ENCODE results near the gene DOK5.
A peak's percentile ranks its signal among the peaks of the same experiment; 100 is the strongest.

The DOK5 gene

GRCh38 chr20:54642864-54643667 lies 167.7 kb downstream of the DOK5 start:
- no peak for DNase-seq

- DNase-seq = peak in 1 of 58 donors; percentile 6
These were observed 168.4 kb downstream of the DOK5 start for GRCh38 chr20:54643761-54644160.

- DNase-seq = no peak
These were observed 170.2 kb downstream of the DOK5 start for GRCh38 chr20:54645445-54646155.

DNA sequence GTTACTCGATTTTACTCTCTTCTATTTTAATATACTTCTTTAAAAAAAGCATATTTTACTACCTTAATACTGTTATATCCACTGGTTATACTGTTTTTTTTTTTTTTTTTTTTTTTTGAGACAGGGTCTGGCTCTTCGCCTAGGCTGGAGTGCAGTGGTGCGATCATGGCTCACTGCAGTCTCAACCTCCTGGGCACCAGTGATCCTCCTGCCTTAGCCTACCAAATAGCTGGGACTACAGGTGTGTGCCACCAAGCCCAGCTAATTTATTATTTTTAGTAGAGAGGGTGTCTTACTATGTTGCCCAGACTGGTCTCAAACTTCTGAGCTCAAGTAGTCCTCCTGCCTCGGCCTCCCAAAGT lies 170.7 kb downstream of the DOK5 start:
- no peak for DNase-seq

GRCh38 chr20:54648421-54649142 lies 173.2 kb downstream of the DOK5 start:
- DNase-seq = no peak

DNA sequence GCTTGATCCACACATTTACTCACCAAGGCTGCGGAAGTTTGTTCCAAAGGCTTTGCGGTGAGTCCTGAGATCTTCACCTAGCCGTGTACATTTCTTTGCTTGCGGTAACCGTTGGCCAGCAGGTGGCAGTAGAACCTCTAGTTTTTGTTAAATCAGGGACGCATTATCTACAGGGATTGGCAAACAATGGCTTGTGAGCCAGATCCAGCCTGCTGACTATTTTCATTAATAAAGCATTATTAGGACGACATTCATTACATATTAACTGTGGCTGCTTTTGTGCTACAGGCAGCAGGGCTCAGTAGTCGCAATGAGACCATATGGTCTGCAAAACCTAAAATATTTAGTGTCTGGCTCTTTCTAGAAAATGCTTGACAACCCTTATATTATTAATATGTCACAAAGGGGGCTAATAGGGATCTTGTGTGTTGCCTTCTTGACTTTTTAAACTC lies 174.1 kb downstream of the DOK5 start:
- peak in 54 of 58 donors; percentile 5 to 88 (median 48) for DNase-seq

DNA sequence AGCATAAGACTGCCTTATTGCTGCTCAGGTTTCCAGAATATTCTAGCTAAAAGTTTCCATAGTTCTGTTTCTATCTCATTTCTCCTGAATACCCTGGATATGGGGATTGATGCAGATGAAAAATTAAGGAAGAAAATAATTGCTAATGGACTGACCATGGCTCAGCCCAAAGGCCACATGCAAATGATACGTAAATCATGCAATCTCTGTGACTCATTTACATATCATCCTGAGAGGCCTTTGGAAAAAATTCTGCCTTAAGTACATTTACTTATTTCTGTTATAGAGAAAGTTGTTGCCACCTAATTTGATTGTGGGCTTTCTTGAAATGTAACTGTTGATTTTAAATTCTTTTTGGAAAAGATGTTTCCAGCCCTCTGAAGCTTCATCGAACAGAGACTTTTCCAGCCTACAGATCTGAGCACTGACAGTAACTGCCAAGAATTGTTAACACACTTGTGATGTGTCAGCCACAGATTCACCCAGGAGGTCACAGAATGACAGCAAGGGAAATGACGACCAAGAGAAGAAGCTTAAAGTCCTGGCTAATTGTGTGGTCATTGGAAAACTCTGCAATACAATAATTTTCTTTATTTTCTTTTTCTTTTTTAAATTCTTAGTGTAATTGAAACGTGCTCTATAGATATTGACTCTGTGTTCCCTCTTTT lies 174.8 kb downstream of the DOK5 start:
- no peak for DNase-seq

DNA sequence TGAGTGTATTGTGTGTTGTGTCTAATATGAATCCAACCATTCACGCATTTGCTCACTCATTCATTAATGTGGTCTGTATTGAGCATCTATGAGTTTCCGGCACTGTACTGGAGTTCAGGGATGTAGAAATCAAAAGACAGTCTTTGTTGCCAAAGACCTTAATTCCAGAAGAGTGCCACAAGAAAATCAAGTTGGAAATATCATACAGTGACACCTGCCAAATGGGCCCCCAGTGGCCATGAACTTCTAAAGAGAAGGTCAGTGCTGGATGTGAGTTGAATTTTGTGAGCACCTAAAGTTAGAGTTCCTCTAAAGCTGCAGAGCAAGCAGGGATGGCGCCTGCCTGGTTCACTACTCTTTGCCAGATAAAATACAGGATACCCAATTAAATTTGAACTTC lies 175.9 kb downstream of the DOK5 start:
- DNase-seq = no peak

GRCh38 chr20:54654450-54654849 lies 179.1 kb downstream of the DOK5 start:
- no peak for DNase-seq

DNA sequence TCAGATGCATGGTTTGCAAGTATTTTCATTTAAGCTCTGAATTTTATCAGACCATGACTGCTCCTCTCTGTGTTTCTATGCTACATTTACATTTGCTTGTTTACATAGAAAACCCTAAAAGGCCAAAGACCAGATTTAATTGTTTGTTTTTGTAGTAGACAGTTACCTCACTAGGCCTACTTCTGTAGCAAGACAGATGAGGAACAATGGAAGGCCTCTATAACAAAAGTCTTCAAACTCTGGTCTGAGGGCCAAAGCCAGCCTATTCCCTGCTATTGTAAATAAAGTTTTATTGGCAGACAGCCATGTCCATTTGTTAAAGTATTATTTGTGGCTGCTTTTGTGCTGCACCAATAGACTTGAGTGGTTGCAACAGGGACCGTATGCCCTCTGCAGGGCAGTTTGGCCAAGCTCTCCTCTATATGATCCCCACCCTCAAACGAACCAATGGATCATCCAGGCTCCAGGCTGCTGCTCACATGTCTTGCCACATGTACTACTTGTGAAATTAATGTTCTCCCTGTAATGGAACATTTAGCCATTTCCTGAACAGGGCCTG lies 182.0 kb downstream of the DOK5 start:
- no peak for DNase-seq

GRCh38 chr20:54658525-54658924 lies 183.1 kb downstream of the DOK5 start:
- no peak for DNase-seq

GRCh38 chr20:54661265-54661664 lies 185.9 kb downstream of the DOK5 start:
- no peak for DNase-seq

GRCh38 chr20:54661880-54662465 lies 186.6 kb downstream of the DOK5 start:
- no peak for DNase-seq

- DNase-seq = no peak
These were observed 190.4 kb downstream of the DOK5 start for GRCh38 chr20:54665812-54666211.

- DNase-seq = no peak
These were observed 193.1 kb downstream of the DOK5 start for GRCh38 chr20:54668271-54669039.

DNA sequence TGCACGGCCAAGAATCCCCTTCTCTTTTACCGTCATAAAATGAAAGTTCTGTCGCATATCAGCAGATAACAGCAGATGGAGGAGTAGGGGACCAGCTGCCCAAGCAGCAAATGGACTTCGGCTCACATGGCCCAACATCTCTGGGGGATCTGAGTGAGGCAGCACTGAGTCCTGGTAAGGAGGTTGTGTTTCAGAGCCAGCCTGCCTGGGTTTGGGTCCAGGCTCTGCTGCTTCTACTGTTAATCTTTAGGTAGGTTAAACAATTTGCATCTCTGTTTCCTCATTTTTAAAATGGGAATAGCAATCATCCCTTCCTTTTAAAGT lies 193.6 kb downstream of the DOK5 start:
- no peak for DNase-seq

- DNase-seq = no peak
These were observed 202.9 kb downstream of the DOK5 start for GRCh38 chr20:54678253-54678652.

- no peak for DNase-seq
These were observed 205.0 kb downstream of the DOK5 start for GRCh38 chr20:54680439-54680838.

DNA sequence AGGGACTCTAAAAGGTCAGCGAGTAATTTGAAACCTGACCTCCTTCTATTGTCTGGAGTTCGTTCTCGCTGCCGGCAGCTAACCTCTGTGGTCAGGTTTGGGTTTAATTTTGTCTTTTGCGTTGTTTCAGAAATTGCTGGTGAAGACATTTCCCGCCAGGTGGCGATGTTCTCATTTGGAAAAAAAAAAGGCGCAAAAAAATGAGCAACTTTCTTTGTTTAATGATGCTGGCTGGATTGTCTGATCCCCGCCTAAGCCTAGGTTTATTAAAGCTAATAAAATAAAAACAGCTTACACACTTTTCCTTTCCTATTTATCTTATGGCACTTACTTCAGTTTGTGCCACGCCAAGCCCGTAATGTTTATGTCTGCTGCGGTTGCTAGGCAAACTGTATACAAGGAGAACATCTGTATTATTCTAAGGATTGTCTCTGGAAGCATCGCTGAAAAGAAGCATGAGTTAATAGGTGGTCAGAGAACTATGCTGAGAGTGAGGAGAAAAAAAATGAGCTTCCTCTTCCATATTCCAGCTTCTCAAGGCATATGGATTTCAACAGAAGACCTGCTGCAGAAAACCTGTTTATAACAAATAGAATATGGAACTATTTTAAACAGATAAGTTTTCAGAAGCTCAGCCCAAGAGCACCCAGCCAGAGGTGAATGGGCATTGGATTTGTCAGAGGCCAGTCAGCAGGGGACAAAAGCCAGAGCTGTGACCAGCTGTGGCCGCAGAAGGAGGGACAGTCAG lies 205.7 kb downstream of the DOK5 start:
- peak in 7 of 58 donors; percentile 1 to 7 (median 4) for DNase-seq
